Activated CD4-positive, alpha-beta memory T cell treated with anti-CD3 and anti-CD28 coated beads, Interleukin-2, amount 10 ng/mL, durations not matched to agents 7 days and 5 days (primary cell): Measurements from ENCODE around the gene INTS11. TPM values are rescaled to one million over a fixed set of nuclear protein-coding genes. Genes with fewer than 3 reads are reported as not detected.

Experiments
- CTCF ChIA-PET: fragments of 350-600 bp; sonication (Branson Sonifier 250); formaldehyde crosslinking; loops from one replicate; lab custom pipeline; 2021; ENCODE audit warnings: antibody characterized with exemption, inconsistent platforms; lab: Charles Lee
- POLR2A ChIA-PET: fragments of 350-600 bp; sonication (Branson Sonifier 250); formaldehyde crosslinking; loops from one replicate; lab custom pipeline; 2021; ENCODE audit warnings: antibody characterized with exemption; lab: Charles Lee
- DNase-seq: peaks from one replicate; pipeline ENCODE4 v3.0.0-alpha.2; 2020
- H3K27ac Mint-ChIP-seq: one replicate; pipeline ENCODE4 v1.8.0; 2021; ENCODE audit warnings: mild to moderate bottlenecking, mixed read lengths
- H3K27me3 Mint-ChIP-seq: one replicate; pipeline ENCODE4 v1.8.0; 2021; ENCODE audit warnings: mixed read lengths
- H3K36me3 Mint-ChIP-seq: one replicate; pipeline ENCODE4 v1.8.0; 2021; ENCODE audit warnings: low read depth, mixed read lengths
- H3K4me1 Mint-ChIP-seq: one replicate; pipeline ENCODE4 v1.8.0; 2021; ENCODE audit warnings: mixed read lengths
- H3K4me3 Mint-ChIP-seq: one replicate; pipeline ENCODE4 v1.8.0; 2021; ENCODE audit warnings: mild to moderate bottlenecking, mixed read lengths
- H3K9me3 Mint-ChIP-seq: one replicate; pipeline ENCODE4 v1.8.0; 2021; ENCODE audit warnings: mixed read lengths
- total RNA-seq, 2 experiments: library from RNA; stranded (reverse); gene quantifications; one replicate each; pipeline ENCODE4 v1.2.3, GENCODE V29; 2021

The INTS11 gene
- total RNA-seq, 2 experiments from 2014 or later, result 109 to 111 TPM

DNA sequence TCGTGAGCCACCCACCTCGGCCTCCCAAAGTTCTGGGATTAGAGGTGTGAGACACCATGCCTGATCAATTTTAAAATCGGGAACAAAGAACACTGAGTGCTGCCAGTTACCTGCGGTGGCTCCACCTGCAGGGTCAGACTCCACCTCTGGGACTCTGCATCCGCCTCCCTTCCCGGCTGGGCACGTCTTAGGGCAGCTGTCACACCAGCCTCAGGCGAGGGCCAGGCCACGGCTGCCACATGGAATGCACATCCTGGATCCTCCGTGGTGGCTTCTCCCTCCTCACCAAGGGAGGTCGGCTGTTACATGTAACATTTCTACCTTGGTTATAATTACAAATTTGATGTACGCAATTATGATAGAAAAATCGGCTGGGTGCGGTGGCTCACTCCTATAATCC, 39.8 kb upstream of the INTS11 start:
- H3K36me3 Mint-ChIP-seq, result no peaks in the 10 kb centered on the region
- H3K9me3 Mint-ChIP-seq, result peaks cover 2% of the 10 kb centered on the region
- ChIA-PET POLR2A (no interaction called here), CTCF (no interaction called here)
- no peak for DNase-seq
- H3K4me1 Mint-ChIP-seq, result peaks cover 6% of the 10 kb centered on the region
- no peak overlapping the region for H3K4me3 Mint-ChIP-seq
- peaks cover 11% of the 10 kb centered on the region for H3K27me3 Mint-ChIP-seq
- H3K27ac Mint-ChIP-seq, result no peak overlapping the region

DNA sequence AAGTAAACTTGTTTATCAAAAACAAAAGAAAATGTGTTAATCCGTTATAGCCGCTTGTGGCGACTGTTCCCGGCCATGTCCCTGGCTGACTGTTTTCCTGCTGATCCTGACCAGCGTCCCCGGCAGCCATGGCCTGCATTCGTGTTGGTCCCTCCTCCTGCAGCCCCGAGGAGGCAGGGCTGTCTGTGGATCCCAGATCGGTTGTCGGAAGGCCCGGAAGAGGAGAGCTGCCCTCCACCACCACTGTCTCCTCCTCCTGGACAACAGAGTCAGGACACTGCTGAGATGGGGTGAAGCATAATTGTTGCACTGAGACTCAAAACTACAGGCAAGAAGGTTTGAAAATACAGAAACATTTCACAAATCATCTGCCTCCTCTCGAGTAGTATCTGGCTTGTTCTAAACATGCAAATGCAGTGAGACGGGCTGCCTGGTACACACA, 37.5 kb upstream of the INTS11 start:
- CTCF ChIA-PET, result no interaction called here
- H3K9me3 Mint-ChIP-seq, result peaks cover 2% of the 10 kb centered on the region

DNA sequence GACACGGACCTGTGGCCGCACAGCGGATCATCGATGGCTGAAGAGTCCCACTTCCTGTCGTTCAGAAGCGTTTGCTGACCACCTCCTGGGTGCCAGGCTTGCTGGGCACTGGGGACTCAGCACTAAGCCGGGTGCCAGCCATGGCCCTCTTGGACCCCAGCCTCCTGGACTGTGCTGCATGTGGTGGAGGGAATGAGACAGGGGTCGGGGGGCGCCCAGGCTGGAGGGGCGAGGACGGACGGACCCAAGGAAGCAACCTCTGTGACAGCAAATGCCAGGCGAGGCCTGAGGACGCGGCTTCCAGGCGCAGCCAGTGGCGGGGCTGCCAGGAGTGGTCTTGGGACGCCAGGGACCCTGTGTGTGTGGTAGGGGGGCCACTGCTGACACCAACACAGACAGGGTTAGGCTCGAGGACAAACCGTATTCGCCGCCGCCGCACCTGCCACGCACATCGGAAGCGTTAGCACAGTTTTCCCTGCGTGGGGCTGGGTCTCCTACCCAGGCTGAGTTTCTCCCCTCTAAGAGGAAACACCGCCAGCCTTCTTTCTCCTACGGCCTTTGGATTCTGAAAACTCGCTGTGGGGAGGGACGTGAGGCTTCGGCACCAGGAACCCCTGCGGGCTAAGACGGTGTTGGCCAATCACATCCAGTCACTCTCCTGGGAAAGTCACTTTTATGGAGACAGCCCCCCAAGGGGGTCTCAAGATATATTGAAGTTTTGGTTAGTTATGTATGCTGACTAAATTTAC, 36.9 kb upstream of the INTS11 start:
- Mint-ChIP-seq H3K4me3 (no peak overlapping the region), H3K9me3 (peaks cover 2% of the 10 kb centered on the region), H3K36me3 (no peaks in the 10 kb centered on the region), H3K27me3 (peaks cover 18% of the 10 kb centered on the region), H3K4me1 (peaks cover 13% of the 10 kb centered on the region), H3K27ac (no peak overlapping the region)
- ChIA-PET CTCF (no interaction called here), POLR2A (no interaction called here)
- DNase-seq, result no peak

More for the DNA sequence above, 37.5 kb upstream of the INTS11 start:
- Mint-ChIP-seq H3K27me3 (peaks cover 17% of the 10 kb centered on the region), H3K36me3 (no peaks in the 10 kb centered on the region), H3K4me3 (no peak overlapping the region), H3K4me1 (peaks cover 13% of the 10 kb centered on the region), H3K27ac (no peak overlapping the region)
- no peak for DNase-seq
- POLR2A ChIA-PET, result no interaction called here

DNA sequence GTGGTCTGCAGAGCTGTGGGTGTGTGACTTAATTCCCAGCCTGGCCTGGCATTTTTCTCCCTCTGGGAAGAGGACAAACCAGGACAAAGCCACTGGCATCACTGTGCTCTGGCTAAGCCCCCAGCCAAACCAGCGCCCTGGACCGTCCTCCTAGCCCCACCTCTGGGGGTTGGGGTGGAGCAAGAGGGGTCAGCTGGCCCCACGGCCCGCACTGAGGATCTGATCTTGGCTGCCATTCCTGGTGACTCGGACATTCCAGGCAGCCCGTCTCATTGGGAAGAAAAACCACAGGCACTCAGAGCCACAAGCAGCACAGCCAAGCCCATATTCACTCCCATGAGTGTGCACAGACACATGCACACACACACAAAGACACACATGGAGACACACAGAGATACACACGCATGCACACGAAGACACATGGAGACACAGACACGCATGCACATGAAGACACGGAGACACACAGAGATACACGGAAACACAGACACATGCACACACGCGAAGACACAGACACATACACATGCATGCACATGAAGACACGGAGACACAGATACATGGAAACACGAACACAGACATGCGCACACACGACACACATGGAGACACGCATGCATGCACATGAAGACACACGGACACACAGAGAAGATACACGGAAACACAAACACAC, 36.2 kb upstream of the INTS11 start:
- Mint-ChIP-seq H3K9me3 (peaks cover 2% of the 10 kb centered on the region), H3K4me1 (peaks cover 13% of the 10 kb centered on the region), H3K4me3 (no peak overlapping the region), H3K27ac (no peak overlapping the region), H3K36me3 (no peaks in the 10 kb centered on the region), H3K27me3 (peaks cover 18% of the 10 kb centered on the region)
- ChIA-PET CTCF (no interaction called here), POLR2A (no interaction called here)
- DNase-seq, result no peak

DNA sequence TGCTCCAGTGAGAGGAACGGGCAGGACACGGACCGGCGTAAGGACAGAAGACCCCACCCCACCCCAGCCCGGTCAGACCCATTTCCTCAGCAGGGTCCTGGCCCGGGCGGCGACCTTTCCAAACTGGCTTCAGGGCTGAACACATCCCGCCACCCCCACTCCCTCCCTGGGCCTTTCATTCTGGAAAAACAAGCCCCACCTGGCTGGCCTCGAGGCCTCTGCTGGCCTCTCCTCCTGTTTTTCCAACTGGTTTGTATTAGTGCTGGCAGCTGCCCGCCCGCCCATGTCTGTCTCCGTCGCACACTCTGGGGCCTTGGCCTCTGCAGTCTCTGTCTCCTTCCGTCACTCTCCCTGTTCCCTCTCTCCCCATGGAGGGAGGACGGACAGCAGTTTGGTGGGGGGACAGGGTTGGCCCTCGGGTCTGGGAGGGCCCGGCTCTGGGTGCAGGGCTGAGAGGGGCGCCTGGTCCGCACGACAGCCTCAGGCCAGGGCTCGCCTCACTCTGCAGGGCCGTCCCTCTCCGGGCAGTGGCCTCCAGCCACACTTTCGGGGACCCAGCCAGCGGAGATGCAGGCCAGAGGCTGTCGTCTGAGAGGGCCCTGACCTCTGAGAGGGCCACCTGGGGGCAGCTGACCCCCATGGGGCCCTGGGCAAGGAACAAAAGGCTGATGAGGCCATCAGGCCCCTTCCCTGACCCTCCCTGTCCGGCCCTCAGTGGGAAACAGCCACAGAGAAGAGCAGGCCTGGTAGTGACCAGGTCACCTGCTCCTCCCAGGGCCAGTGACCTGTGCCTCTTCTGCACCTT, 35.4 kb upstream of the INTS11 start:
- DNase-seq, result no peak
- H3K27ac Mint-ChIP-seq, result no peak overlapping the region
- H3K4me1 Mint-ChIP-seq, result peaks cover 13% of the 10 kb centered on the region
- peaks cover 2% of the 10 kb centered on the region for H3K9me3 Mint-ChIP-seq
- H3K36me3 Mint-ChIP-seq, result no peaks in the 10 kb centered on the region
- POLR2A ChIA-PET, result interaction anchor here (1.4 kb wide), 1 partner anchor 11 kb away, joined by 9 read pairs; no protein-coding TSS in a partner anchor
- peaks cover 18% of the 10 kb centered on the region for H3K27me3 Mint-ChIP-seq
- no peak overlapping the region for H3K4me3 Mint-ChIP-seq
- CTCF ChIA-PET, result interaction anchor here (1.0 kb wide), 1 partner anchor 12 kb away, joined by 3 read pairs; no protein-coding TSS in a partner anchor

DNA sequence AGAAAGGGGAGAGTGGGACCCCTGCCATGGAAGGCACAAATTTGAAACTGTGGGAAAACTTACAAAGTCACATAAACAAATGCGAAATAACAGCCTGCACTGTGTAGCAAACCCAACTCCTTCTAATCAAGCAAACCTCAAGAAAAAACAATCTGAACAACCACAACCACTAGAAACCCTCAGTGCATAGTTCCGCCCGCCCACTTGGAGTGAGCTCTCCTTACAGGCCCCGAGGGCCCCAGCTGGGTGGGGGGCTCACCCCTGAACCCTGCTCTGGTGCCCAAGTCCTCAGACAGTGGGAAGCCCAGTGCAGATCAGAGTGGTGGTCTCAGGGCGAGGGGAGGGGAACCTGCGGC, 34.8 kb upstream of the INTS11 start:
- no peak for DNase-seq
- Mint-ChIP-seq H3K4me3 (no peak overlapping the region), H3K36me3 (no peaks in the 10 kb centered on the region), H3K27me3 (peaks cover 18% of the 10 kb centered on the region), H3K4me1 (peaks cover 14% of the 10 kb centered on the region), H3K27ac (no peak overlapping the region), H3K9me3 (peaks cover 2% of the 10 kb centered on the region)
- CTCF ChIA-PET, result interaction anchor here (1.0 kb wide), 1 partner anchor 12 kb away, joined by 3 read pairs; no protein-coding TSS in a partner anchor
- POLR2A ChIA-PET, result interaction anchor here (1.4 kb wide), 1 partner anchor 11 kb away, joined by 9 read pairs; no protein-coding TSS in a partner anchor

DNA sequence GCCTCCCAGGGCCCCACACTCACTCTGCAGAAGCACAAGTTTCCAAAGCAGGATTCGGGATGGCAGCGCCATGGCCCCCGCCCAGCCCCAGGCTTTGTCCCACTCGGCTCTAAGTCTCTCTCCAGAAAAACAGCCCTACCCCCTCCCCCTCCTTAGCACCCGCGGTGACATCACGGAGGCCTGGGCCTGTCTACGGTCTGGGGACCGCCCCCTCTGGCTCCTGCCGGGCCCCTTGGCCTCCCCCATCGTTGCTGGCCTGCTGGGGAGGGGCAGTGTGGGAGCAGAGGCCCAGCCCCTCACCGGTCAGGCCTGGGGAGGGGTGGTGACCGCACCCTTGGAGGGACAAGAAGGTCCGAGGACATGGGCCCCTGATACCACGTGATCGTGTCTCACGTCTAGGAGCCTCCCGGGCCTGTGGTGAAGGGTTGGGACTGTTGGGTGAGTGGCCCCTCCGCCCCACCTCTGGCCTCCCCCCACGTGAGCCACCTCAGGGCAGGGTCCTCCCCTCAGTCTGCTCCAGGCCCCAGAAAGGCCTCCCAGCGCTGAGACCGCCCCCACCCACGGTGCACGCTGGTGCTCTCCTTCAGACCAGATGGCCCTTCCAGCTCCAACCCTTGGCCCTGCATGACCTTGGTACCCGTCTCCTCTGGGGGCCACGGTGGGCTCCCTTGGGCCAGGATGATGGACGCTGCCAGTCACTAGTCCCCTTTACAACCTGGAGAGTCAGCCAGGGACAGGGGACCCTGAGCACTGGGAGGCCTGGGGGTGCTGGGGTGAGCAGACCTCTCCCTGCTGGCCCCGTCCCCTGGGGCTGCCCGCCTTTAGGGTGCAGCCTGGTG, 34.2 kb upstream of the INTS11 start, which contains the start of gene MXRA8:
Gene MXRA8 (minus strand): TSS at position 123 of the 839 bp plus-strand sequence. CDS start 51 bp downstream, at position 72.
- CTCF ChIA-PET, result interaction anchor here (1.0 kb wide), 1 partner anchor 13 kb away, joined by 3 read pairs; no protein-coding TSS in a partner anchor
- no peaks in the 10 kb centered on the region for H3K36me3 Mint-ChIP-seq
- POLR2A ChIA-PET, result interaction anchor here (1.4 kb wide), 1 partner anchor 12 kb away, joined by 9 read pairs; no protein-coding TSS in a partner anchor
- peaks cover 15% of the 10 kb centered on the region for H3K4me1 Mint-ChIP-seq
- H3K27me3 Mint-ChIP-seq, result peaks cover 24% of the 10 kb centered on the region
- DNase-seq, result no peak
- H3K9me3 Mint-ChIP-seq, result peaks cover 2% of the 10 kb centered on the region
- H3K27ac Mint-ChIP-seq, result no peak within 1 kb of the TSS
- no peak within 1 kb of the TSS for H3K4me3 Mint-ChIP-seq

DNA sequence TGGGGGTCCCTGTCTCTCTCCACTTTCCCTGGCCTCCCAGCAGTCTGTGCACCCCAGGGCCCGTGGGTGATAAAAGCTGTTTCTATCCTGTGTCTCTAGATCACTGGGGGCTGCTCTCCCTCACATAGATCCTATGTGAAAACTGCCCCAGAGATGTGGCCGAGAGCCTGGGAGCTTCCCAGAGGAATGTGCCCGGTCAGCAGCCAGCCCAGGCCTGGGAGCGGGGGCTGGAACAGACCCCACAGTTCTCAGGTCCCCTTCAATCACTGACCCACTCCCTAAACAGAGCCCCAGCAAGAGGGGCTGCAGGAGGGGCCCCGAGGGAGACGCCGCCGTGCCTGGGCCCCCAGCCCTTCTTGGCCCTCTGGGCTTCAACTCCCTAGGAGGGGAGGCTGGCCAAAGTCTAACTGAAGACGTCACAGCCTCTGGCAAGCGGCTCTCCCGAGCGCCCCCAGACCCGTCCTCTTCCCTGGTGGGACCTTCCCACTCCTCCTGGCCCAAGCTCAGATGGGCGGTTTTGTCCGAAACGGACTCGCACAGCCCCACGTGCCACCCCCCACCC, 33.5 kb upstream of the INTS11 start:
- peaks cover 15% of the 10 kb centered on the region for H3K4me1 Mint-ChIP-seq
- peaks cover 2% of the 10 kb centered on the region for H3K9me3 Mint-ChIP-seq
- peaks cover 29% of the 10 kb centered on the region for H3K27me3 Mint-ChIP-seq
- no peak overlapping the region for H3K27ac Mint-ChIP-seq
- ChIA-PET POLR2A (no interaction called here), CTCF (no interaction called here)
- no peak for DNase-seq
- no peaks in the 10 kb centered on the region for H3K36me3 Mint-ChIP-seq
- H3K4me3 Mint-ChIP-seq, result no peak overlapping the region

DNA sequence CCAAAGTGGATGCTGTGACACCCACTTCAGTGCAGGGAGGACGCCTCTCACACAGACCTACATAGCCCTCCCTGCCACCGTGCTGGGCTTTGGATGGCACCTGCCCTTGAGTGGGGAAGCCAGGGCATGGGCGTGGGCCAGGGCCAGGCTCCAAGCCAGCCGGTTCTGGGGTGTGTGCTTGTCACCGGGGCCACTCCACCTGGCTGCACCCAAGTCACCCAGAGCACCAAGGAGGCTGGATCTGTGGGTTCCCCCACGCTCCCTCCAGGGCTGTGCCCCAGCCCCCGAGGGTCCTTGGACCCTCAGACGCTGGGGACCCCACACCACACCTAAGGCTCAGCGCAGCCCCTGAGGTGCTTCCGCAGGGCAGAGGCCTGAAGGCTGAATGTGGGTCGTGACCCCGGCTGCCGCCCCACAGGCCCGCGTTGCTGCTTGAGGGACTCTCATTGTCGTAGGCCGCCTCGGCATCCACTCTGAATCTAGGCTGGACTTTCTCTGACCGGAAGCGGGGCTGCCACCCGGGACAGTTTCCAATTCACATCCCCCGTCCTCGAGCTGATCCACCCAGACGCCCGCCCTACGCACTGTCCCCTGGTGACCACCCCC, 32.4 kb upstream of the INTS11 start:
- H3K36me3 Mint-ChIP-seq, result no peaks in the 10 kb centered on the region
- no peak overlapping the region for H3K4me3 Mint-ChIP-seq
- POLR2A ChIA-PET, result no interaction called here
- peaks cover 23% of the 10 kb centered on the region for H3K4me1 Mint-ChIP-seq
- peaks cover 37% of the 10 kb centered on the region for H3K27me3 Mint-ChIP-seq
- peaks cover 2% of the 10 kb centered on the region for H3K9me3 Mint-ChIP-seq
- DNase-seq, result no peak
- H3K27ac Mint-ChIP-seq, result no peak overlapping the region
- CTCF ChIA-PET, result no interaction called here

DNA sequence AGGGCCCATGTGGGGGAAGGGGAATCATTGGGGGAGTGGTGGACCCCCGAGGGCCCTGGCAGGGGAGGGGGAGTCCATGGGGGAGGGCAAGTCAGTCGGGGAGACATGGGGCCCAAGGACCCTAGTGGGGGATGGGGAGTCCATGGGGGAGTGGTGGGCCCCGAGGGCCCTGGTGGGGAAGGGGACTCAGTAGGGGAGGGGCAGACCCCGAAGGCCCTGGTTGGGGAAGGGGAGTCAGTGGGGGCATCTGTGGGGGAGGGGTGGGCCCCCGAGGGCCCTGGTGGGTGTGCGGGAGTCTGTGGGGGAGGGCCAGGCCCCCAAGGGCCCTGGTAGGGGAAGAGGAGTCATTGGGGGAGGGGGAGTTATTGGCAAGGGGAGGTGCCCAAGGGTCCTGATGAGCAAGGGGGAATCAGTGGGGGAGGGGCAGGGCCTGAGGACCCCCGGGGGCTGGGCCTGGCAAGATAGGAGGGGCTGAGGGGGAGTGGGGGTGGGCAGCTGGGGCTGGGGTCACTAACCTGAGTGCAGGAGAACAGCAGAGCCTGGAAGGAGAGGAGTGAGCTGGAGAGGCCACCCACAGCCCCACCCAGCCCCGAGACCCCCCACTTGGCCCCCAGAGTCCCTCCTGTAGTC, 31.8 kb upstream of the INTS11 start:
- peaks cover 36% of the 10 kb centered on the region for H3K27me3 Mint-ChIP-seq
- H3K4me3 Mint-ChIP-seq, result no peak overlapping the region
- ChIA-PET POLR2A (no interaction called here), CTCF (no interaction called here)
- DNase-seq, result no peak
- peaks cover 2% of the 10 kb centered on the region for H3K9me3 Mint-ChIP-seq
- peaks cover 23% of the 10 kb centered on the region for H3K4me1 Mint-ChIP-seq
- H3K36me3 Mint-ChIP-seq, result no peaks in the 10 kb centered on the region
- H3K27ac Mint-ChIP-seq, result no peak overlapping the region

DNA sequence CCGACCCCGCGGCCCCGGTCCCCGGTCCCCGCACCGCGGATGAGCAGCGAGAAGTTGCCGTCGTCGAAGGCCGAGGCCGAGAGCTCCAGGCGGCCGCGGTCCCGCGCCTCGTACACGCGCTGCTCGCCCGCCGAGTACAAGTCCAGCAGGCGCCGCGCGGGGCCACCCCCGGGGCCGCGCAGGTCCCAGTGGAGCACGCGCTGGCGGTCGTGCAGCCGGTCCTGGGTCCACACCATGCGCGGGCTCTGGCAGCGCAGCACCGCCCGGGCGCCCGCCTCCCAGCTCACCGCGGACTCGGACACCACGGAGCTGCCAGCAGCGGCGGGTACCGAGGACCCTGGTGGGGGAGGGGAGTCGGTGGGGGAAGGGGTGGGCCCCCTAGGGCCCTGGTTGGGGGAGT, 31.0 kb upstream of the INTS11 start:
- Mint-ChIP-seq H3K27ac (no peak overlapping the region), H3K36me3 (no peaks in the 10 kb centered on the region), H3K9me3 (no peaks in the 10 kb centered on the region), H3K4me3 (no peak overlapping the region), H3K27me3 (peaks cover 31% of the 10 kb centered on the region), H3K4me1 (peaks cover 19% of the 10 kb centered on the region)
- ChIA-PET POLR2A (no interaction called here), CTCF (interaction anchor here (1.1 kb wide), 1 partner anchor 16 kb away, joined by 3 read pairs; no protein-coding TSS in a partner anchor)
- no peak for DNase-seq
